ENCODE results near the gene PPARGC1A.

GRCh38 chr4:23828020-23828715, 61.7 kb downstream of the PPARGC1A start:
- TF ChIP-seq POLR2A (IDR thresholded peaks at IDR 0.05) (no peak), CTCF (IDR thresholded peaks at IDR 0.05) (no peak)

All from heart left ventricle (tissue), 13 donors.